Measurements from ENCODE around the gene DHX15. TPM values are rescaled to one million over a fixed set of nuclear protein-coding genes. Genes with fewer than 3 reads are reported as not detected.
A peak's percentile ranks its signal among the peaks of the same experiment; 100 is the strongest.

DHX15 gene
- total and polyA plus RNA-seq, 2 of the 13 experiments (the other 11 are each of a cell fraction or from before 2014, with no cell fraction given): 92.9 to 165 TPM

GRCh38 chr4:24594887-24595286 is 10.5 kb upstream of the DHX15 start:
- Histone ChIP-seq H3K79me2 (ENCODE audit: insufficient read depth, low read length) (no peaks in the 10 kb centered on the region), H3K36me3 (replicated peaks in 1 of 2; ENCODE audit: control insufficient read depth in 1 of 2, insufficient read depth in 2 of 2, low read length in 2 of 2) (no peaks in the 10 kb centered on the region), H3K4me3 (replicated peaks in 1 of 3; ENCODE audit: insufficient read depth in 1 of 3, low read depth in 2 of 3, low read length in 3 of 3) (no peak overlapping the region), H3K9me3 (ENCODE audit: low read length) (no peaks in the 10 kb centered on the region), H3K27ac (ENCODE audit: extremely low read length, insufficient read depth, low read length) (no peak overlapping the region), H3K27me3 (ENCODE audit: control insufficient read depth in 1 of 2, insufficient read depth in 2 of 2, low read length in 2 of 2) (no peaks in the 10 kb centered on the region), H3K9ac (ENCODE audit: insufficient read depth, low read depth, low read length) (no peak overlapping the region), H2AFZ (ENCODE audit: low read length) (no peak overlapping the region), H3K4me1 (ENCODE audit: insufficient read depth, low read length) (peaks cover 47% of the 10 kb centered on the region), H3K4me2 (ENCODE audit: low read depth, low read length) (peak overlapping the region; percentile 50), H4K20me1 (ENCODE audit: insufficient read depth, low read length) (no peaks in the 10 kb centered on the region)
- 0% methylated on average over 2 of the region's 2 CpGs for WGBS (ENCODE audit: low lambda C conversion rate)
- DNase-seq (ENCODE audit: low spot score) (peak; percentile 90), ATAC-seq (peak; percentile 86), FAIRE-seq (peak; percentile 34)
- no TSS peak for BruUV-seq (replicated peaks)
- CTCF ChIA-PET (ENCODE audit: low intra/inter-chr PET ratio, low total read pairs): no interaction called here
- intact Hi-C loops (cut with micrococcal nuclease; ENCODE audit: unreplicated experiment): loop anchor here (1.0 kb wide), 1 partner anchor 12 kb away; no protein-coding TSS in a partner anchor
- in situ Hi-C loops (cut with HindIII; ENCODE audit: extremely low pct_ligation_motif_present, low pct_unique_long_range_greater_than_20kb): loop anchor here (25.0 kb wide), 1 partner anchor 708 kb away; the partner anchor contains the start of gene PPARGC1A
- POLR2A ChIA-PET: interaction anchor here (2.4 kb wide), 1 partner anchor 10 kb away, joined by 19 read pairs; the partner anchor contains the start of gene DHX15
- TF ChIP-seq FOXP4 (CRISPR knock-in tag; IDR thresholded peaks at IDR 0.05) (no peak), NFIC (IDR thresholded peaks at IDR 0.05; ENCODE audit: low read length) (0 out of 2 replicates have a peak, but pooled peaks have one; percentile 31), ZNF326 (CRISPR knock-in tag; IDR thresholded peaks at IDR 0.05; ENCODE audit: borderline replicate concordance) (no peak), FOXA3 (CRISPR knock-in tag; IDR thresholded peaks at IDR 0.05) (peak; percentile 66), SIX1 (CRISPR knock-in tag; IDR thresholded peaks at IDR 0.05; ENCODE audit: borderline replicate concordance) (0 out of 2 replicates have a peak, but pooled peaks have one; percentile 33), JARID2 (CRISPR knock-in tag; IDR thresholded peaks at IDR 0.05; ENCODE audit: insufficient replicate concordance) (no peak)
- TF ChIP-seq, protein P1, sequence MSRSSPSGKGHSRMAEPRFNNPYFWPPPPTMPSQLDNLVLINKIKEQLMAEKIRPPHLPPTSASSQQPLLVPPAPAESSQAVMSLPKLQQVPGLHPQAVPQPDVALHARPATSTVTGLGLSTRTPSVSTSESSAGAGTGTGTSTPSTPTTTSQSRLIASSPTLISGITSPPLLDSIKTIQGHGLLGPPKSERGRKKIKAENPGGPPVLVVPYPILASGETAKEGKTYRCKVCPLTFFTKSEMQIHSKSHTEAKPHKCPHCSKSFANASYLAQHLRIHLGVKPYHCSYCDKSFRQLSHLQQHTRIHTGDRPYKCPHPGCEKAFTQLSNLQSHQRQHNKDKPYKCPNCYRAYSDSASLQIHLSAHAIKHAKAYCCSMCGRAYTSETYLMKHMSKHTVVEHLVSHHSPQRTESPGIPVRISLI (CRISPR knock-in tag; IDR thresholded peaks at IDR 0.05; ENCODE audit: borderline replicate concordance): 0 out of 2 replicates have a peak, but pooled peaks have one; percentile 16
- TF ChIP-seq, protein P2, sequence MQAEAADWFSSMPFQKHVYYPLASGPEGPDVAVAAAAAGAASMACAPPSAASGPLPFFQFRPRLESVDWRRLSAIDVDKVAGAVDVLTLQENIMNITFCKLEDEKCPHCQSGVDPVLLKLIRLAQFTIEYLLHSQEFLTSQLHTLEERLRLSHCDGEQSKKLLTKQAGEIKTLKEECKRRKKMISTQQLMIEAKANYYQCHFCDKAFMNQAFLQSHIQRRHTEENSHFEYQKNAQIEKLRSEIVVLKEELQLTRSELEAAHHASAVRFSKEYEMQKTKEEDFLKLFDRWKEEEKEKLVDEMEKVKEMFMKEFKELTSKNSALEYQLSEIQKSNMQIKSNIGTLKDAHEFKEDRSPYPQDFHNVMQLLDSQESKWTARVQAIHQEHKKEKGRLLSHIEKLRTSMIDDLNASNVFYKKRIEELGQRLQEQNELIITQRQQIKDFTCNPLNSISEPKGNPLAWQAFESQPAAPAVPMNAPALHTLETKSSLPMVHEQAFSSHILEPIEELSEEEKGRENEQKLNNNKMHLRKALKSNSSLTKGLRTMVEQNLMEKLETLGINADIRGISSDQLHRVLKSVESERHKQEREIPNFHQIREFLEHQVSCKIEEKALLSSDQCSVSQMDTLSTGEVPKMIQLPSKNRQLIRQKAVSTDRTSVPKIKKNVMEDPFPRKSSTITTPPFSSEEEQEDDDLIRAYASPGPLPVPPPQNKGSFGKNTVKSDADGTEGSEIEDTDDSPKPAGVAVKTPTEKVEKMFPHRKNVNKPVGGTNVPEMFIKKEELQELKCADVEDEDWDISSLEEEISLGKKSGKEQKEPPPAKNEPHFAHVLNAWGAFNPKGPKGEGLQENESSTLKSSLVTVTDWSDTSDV (CRISPR knock-in tag; IDR thresholded peaks at IDR 0.05): no peak
- TF ChIP-seq, protein P3, sequence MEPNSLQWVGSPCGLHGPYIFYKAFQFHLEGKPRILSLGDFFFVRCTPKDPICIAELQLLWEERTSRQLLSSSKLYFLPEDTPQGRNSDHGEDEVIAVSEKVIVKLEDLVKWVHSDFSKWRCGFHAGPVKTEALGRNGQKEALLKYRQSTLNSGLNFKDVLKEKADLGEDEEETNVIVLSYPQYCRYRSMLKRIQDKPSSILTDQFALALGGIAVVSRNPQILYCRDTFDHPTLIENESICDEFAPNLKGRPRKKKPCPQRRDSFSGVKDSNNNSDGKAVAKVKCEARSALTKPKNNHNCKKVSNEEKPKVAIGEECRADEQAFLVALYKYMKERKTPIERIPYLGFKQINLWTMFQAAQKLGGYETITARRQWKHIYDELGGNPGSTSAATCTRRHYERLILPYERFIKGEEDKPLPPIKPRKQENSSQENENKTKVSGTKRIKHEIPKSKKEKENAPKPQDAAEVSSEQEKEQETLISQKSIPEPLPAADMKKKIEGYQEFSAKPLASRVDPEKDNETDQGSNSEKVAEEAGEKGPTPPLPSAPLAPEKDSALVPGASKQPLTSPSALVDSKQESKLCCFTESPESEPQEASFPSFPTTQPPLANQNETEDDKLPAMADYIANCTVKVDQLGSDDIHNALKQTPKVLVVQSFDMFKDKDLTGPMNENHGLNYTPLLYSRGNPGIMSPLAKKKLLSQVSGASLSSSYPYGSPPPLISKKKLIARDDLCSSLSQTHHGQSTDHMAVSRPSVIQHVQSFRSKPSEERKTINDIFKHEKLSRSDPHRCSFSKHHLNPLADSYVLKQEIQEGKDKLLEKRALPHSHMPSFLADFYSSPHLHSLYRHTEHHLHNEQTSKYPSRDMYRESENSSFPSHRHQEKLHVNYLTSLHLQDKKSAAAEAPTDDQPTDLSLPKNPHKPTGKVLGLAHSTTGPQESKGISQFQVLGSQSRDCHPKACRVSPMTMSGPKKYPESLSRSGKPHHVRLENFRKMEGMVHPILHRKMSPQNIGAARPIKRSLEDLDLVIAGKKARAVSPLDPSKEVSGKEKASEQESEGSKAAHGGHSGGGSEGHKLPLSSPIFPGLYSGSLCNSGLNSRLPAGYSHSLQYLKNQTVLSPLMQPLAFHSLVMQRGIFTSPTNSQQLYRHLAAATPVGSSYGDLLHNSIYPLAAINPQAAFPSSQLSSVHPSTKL (CRISPR knock-in tag; IDR thresholded peaks at IDR 0.05): peak; percentile 32; the same call in 1 of the 2 replicates
- TF ChIP-seq, protein P4, sequence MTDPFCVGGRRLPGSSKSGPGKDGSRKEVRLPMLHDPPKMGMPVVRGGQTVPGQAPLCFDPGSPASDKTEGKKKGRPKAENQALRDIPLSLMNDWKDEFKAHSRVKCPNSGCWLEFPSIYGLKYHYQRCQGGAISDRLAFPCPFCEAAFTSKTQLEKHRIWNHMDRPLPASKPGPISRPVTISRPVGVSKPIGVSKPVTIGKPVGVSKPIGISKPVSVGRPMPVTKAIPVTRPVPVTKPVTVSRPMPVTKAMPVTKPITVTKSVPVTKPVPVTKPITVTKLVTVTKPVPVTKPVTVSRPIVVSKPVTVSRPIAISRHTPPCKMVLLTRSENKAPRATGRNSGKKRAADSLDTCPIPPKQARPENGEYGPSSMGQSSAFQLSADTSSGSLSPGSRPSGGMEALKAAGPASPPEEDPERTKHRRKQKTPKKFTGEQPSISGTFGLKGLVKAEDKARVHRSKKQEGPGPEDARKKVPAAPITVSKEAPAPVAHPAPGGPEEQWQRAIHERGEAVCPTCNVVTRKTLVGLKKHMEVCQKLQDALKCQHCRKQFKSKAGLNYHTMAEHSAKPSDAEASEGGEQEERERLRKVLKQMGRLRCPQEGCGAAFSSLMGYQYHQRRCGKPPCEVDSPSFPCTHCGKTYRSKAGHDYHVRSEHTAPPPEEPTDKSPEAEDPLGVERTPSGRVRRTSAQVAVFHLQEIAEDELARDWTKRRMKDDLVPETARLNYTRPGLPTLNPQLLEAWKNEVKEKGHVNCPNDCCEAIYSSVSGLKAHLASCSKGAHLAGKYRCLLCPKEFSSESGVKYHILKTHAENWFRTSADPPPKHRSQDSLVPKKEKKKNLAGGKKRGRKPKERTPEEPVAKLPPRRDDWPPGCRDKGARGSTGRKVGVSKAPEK (CRISPR knock-in tag; IDR thresholded peaks at IDR 0.05; ENCODE audit: borderline replicate concordance): no peak

Measured in HepG2 (cell line).